SK-N-SH treated with all-trans-retinoic acid at 6 μM for 48 hours (cell line): ENCODE results near the gene SLC10A6.

ENCODE experiments used
- ATAC-seq: fragments of 200-7000 bp; cut with Tn5 transposase; 3 replicates; pipeline ENCODE4 v1.9.1; 2020; ENCODE audit warnings: mild to moderate bottlenecking, moderate library complexity
- ARNTL ChIP-seq: fragments of 450-650 bp; formaldehyde crosslinking; IDR thresholded peaks from 2 replicates; pipeline ENCODE4 v1.5.0; 2020; ENCODE audit warnings: low read depth, mild to moderate bottlenecking, moderate library complexity, borderline replicate concordance
- BACH2 ChIP-seq: fragments of 250-450 bp; sonication (Bioruptor Pico); IDR thresholded peaks from 2 replicates; pipeline ENCODE4 v1.9.0; 2021; ENCODE audit warnings: mild to moderate bottlenecking, borderline replicate concordance
- CREB5 ChIP-seq: fragments of 250-450 bp; sonication (Bioruptor Pico); IDR thresholded peaks from 2 replicates; pipeline ENCODE4 v1.5.1; 2020; ENCODE audit warnings: low read depth, mild to moderate bottlenecking, moderate library complexity
- CSDC2 ChIP-seq: fragments of 250-450 bp; sonication (Bioruptor Pico); IDR thresholded peaks from 2 replicates; pipeline ENCODE4 v1.5.0; 2020; ENCODE audit warnings: mild to moderate bottlenecking, moderate library complexity
- CSRNP3 ChIP-seq: fragments of 250-450 bp; sonication (Bioruptor Pico); IDR thresholded peaks from 2 replicates; pipeline ENCODE4 v1.5.1; 2021; ENCODE audit warnings: mild to moderate bottlenecking, moderate library complexity
- ESRRG ChIP-seq: fragments of 250-450 bp; sonication (Bioruptor Pico); IDR thresholded peaks from 2 replicates; pipeline ENCODE4 v1.6.1; 2021; ENCODE audit warnings: mild to moderate bottlenecking
- GLIS3 ChIP-seq: fragments of 250-450 bp; sonication (Bioruptor Pico); IDR thresholded peaks from 2 replicates; pipeline ENCODE4 v1.5.0; 2020; ENCODE audit warnings: mild to moderate bottlenecking, moderate library complexity
- OSR1 ChIP-seq: fragments of 250-450 bp; sonication (Bioruptor Pico); IDR thresholded peaks from 2 replicates; pipeline ENCODE4 v1.8.0; 2022; ENCODE audit warnings: moderate library complexity, mild to moderate bottlenecking, inconsistent platforms
- PATZ1 ChIP-seq: fragments of 250-450 bp; sonication (Bioruptor Pico); IDR thresholded peaks from 2 replicates; pipeline ENCODE4 v1.8.0; 2020; ENCODE audit warnings: mild to moderate bottlenecking, moderate library complexity, borderline replicate concordance
- POU6F1 ChIP-seq: fragments of 250-450 bp; sonication (Bioruptor Pico); IDR thresholded peaks from 2 replicates; pipeline ENCODE4 v1.8.0; 2021; ENCODE audit warnings: low read depth, mild to moderate bottlenecking, moderate library complexity, borderline replicate concordance
- PPARA ChIP-seq: fragments of 250-450 bp; sonication (Bioruptor Pico); IDR thresholded peaks from 2 replicates; pipeline ENCODE4 v1.5.0; 2020; ENCODE audit warnings: mild to moderate bottlenecking, borderline replicate concordance
- RARB ChIP-seq: fragments of 250-450 bp; sonication (Bioruptor Pico); IDR thresholded peaks from 2 replicates; pipeline ENCODE4 v1.8.0; 2021; ENCODE audit warnings: mild to moderate bottlenecking, moderate library complexity
- TCF4 ChIP-seq: fragments of 250-450 bp; sonication (Bioruptor Pico); IDR thresholded peaks from 2 replicates; pipeline ENCODE4 v1.8.0; 2021; ENCODE audit warnings: mild to moderate bottlenecking, moderate library complexity, borderline replicate concordance
- TOX ChIP-seq: fragments of 250-450 bp; sonication (Bioruptor Pico); IDR thresholded peaks from 2 replicates; pipeline ENCODE4 v1.8.0; 2021; ENCODE audit warnings: mild to moderate bottlenecking, moderate library complexity, borderline replicate concordance
- TSHZ2 ChIP-seq: fragments of 250-450 bp; sonication (Bioruptor Pico); IDR thresholded peaks from 2 replicates; pipeline ENCODE4 v1.5.0; 2020; ENCODE audit warnings: mild to moderate bottlenecking, moderate library complexity
- ZC3H10 ChIP-seq: fragments of 250-450 bp; sonication (Bioruptor Pico); IDR thresholded peaks from 2 replicates; pipeline ENCODE4 v1.5.1; 2021; ENCODE audit warnings: mild to moderate bottlenecking, moderate library complexity
- ZFP3 ChIP-seq: fragments of 250-450 bp; sonication (Bioruptor Pico); IDR thresholded peaks from 2 replicates; pipeline ENCODE4 v1.5.0; 2020; ENCODE audit warnings: mild to moderate bottlenecking, moderate library complexity
- ZFP30 ChIP-seq: fragments of 450-650 bp; formaldehyde crosslinking; IDR thresholded peaks from 2 replicates; pipeline ENCODE4 v1.5.0; 2022; ENCODE audit warnings: mild to moderate bottlenecking, moderate library complexity
- ZNF70 ChIP-seq: fragments of 450-650 bp; formaldehyde crosslinking; IDR thresholded peaks from 2 replicates; pipeline ENCODE4 v1.5.0; 2020; ENCODE audit warnings: mild to moderate bottlenecking, moderate library complexity
- ZNF8 ChIP-seq: fragments of 450-650 bp; formaldehyde crosslinking; IDR thresholded peaks from 2 replicates; pipeline ENCODE4 v1.5.0; 2020; ENCODE audit warnings: mild to moderate bottlenecking, moderate library complexity

The SLC10A6 gene

GRCh38 chr4:86892636-86892960 lies 43.4 kb upstream of the SLC10A6 start:
- TF ChIP-seq POU6F1 (CRISPR knock-in tag) (no peak), OSR1 (no peak), CREB5 (no peak), CSRNP3 (CRISPR knock-in tag) (no peak), CSDC2 (CRISPR knock-in tag) (no peak), ZFP30 (CRISPR knock-in tag) (no peak), BACH2 (no peak), GLIS3 (no peak), ZC3H10 (no peak), ESRRG (CRISPR knock-in tag) (no peak), TCF4 (CRISPR knock-in tag) (no peak), PPARA (CRISPR knock-in tag) (no peak), ARNTL (CRISPR knock-in tag) (no peak), ZNF8 (CRISPR knock-in tag) (no peak), TSHZ2 (CRISPR knock-in tag) (no peak), ZNF70 (no peak), RARB (no peak), PATZ1 (CRISPR knock-in tag) (no peak)
- TF ChIP-seq, all 23 proteins: peak for 0
- ATAC-seq, result peak; percentile 62

- TF ChIP-seq ESRRG (CRISPR knock-in tag) (no peak), TSHZ2 (CRISPR knock-in tag) (peak; percentile 9; the same call in 1 of the 2 replicates), ZC3H10 (no peak), TOX (CRISPR knock-in tag) (no peak), GLIS3 (no peak), ZFP3 (CRISPR knock-in tag) (0 out of 2 replicates have a peak, but pooled peaks have one; percentile 69), ZFP30 (CRISPR knock-in tag) (no peak), POU6F1 (CRISPR knock-in tag) (no peak)
- ATAC-seq, result peak; percentile 86
Observed at GRCh38 chr4:86891762-86892635, 42.8 kb upstream of the SLC10A6 start, which contains the start of gene C4orf36. C4orf36 (minus strand) TSS chr4:86892422; CDS start chr4:86891520, 902 bp downstream.
